ENCODE measurements around the gene SPATA33. TPM values are rescaled to one million over a fixed set of nuclear protein-coding genes. Genes with fewer than 3 reads are reported as not detected.

The SPATA33 gene
- total and polyA plus RNA-seq, 10 of the 15 experiments (the other 5 are each of a cell fraction or from before 2014, with no cell fraction given): 1.1 to 15.8 (median 7.6) TPM

DNA sequence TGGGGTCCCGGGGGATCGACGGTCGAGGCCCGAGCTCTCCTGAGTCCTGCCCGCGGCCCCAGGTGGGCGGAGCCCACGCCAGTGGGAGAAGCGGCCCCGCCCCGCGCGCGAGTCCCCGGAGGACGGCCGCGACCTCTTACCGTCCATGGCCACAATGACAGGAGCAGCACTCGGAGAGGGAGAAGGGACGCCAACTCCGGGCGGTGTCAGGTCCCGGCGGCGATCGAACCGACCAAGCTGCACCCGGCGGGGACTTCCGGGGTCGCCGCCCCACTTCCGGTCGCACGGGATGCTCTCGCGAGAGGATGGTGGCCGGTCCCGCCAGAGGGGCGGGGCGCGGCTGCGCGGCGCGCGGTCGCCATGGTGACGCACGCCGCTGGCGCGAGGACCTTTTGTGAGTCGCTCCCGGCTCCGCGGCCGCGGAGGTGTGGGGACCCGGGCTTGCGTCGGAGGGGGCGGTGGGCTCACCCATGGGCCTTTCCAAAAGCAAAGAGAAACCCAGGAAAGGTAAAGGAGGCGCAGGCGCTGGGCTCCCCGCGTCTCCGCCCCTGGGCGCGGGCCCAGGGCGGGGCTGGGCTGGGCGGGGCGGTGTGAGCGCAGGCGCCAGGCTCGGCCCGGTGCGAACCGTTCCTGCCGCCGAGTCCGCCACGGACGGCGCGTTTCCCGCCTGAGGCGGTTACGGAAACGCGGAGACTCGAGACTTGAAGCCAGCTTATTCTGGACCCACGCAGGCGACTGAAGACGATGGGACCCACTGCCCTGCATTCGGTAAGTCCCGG lies at the start of gene SPATA33, which contains the start of gene CHMP1A (continued):
- 0 out of 2 replicates have a peak, but pooled peaks have one; percentile 34 for TF ChIP-seq ZNF687 (IDR thresholded peaks at IDR 0.05)
- TF ChIP-seq E4F1 (IDR thresholded peaks at IDR 0.05; ENCODE audit: borderline replicate concordance, partially characterized antibody): peak; percentile 88
- peak; percentile 83; the same call in 1 of the 2 replicates for TF ChIP-seq TAF1 (IDR thresholded peaks at IDR 0.05; ENCODE audit: borderline replicate concordance, low read depth, low read length)
- TF ChIP-seq KAT2A (conservative IDR thresholded peaks at IDR 0.05; ENCODE audit: control insufficient read depth, low read depth, low read length): no peak
- TF ChIP-seq SMAD1 (IDR thresholded peaks at IDR 0.05; ENCODE audit: low read depth, partially characterized antibody): no peak
- 0 out of 2 replicates have a peak, but pooled peaks have one; percentile 13 for TF ChIP-seq RCOR1 (conservative IDR thresholded peaks at IDR 0.05; ENCODE audit: low read depth, low read length)
- peak; percentile 94 for TF ChIP-seq MXI1 (IDR thresholded peaks at IDR 0.05; ENCODE audit: low read depth, low read length)
- TF ChIP-seq, protein P1, sequence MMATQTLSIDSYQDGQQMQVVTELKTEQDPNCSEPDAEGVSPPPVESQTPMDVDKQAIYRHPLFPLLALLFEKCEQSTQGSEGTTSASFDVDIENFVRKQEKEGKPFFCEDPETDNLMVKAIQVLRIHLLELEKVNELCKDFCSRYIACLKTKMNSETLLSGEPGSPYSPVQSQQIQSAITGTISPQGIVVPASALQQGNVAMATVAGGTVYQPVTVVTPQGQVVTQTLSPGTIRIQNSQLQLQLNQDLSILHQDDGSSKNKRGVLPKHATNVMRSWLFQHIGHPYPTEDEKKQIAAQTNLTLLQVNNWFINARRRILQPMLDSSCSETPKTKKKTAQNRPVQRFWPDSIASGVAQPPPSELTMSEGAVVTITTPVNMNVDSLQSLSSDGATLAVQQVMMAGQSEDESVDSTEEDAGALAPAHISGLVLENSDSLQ (IDR thresholded peaks at IDR 0.05): 0 out of 2 replicates have a peak, but pooled peaks have one; percentile 17
- TF ChIP-seq MEF2A (IDR thresholded peaks at IDR 0.05; ENCODE audit: insufficient read depth, low read depth, low read length): no peak
- no peak for TF ChIP-seq ZNF217 (IDR thresholded peaks at IDR 0.05)
- no peak for TF ChIP-seq E2F8 (IDR thresholded peaks at IDR 0.05; ENCODE audit: low read depth, partially characterized antibody)
- TF ChIP-seq ZNF384 (IDR thresholded peaks at IDR 0.05; ENCODE audit: borderline replicate concordance, low read depth, low read length): no peak
- 0 out of 2 replicates have a peak, but pooled peaks have one; percentile 7 for TF ChIP-seq ZSCAN29 (IDR thresholded peaks at IDR 0.05)
- no peak for TF ChIP-seq FOS (IDR thresholded peaks at IDR 0.05; ENCODE audit: borderline replicate concordance, extremely low read depth, insufficient read length)
- TF ChIP-seq NFYB (IDR thresholded peaks at IDR 0.05; ENCODE audit: insufficient read depth, low read depth, low read length): no peak
- TF ChIP-seq BACH1 (IDR thresholded peaks at IDR 0.05; ENCODE audit: borderline replicate concordance): peak; percentile 41; the same call in 1 of the 2 replicates

Measured in GM12878 (cell line).